HG02870 (cell line): ENCODE data around the gene KRTCAP2.
"Not testable (repeated sequence)": the region's sequence is repeated elsewhere in the genome, so short reads cannot be mapped to it uniquely, and the experiment has no call there.

ENCODE experiments used
- ATAC-seq: cut with Tn5 transposase; IDR thresholded peaks from one replicate; pipeline ENCODE4 v1.9.1; 2021; ENCODE audit warnings: mild to moderate bottlenecking, moderate library complexity; ENCODE audit not compliant: unreplicated experiment

The KRTCAP2 gene

DNA sequence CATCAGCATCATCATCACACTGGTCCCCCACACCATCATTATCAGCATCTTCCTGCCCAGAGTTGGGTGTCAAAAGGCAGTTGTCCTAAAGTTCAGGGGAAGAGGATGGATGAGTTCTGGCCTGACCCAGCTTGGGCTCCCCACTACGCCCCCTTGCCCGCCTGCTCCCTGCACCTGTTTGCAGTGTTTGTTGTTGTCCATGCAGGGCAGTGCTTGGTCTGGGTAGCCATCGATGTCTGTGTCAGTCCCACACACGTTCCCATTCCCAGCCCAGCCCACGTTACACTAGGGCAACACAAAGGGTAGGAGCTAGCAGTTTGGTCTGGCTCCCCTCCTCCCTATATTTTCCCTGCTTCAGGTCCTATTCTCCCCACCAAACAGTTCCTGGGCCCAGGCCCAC is 27.8 kb upstream of the KRTCAP2 start:
- ATAC-seq: no peak

DNA sequence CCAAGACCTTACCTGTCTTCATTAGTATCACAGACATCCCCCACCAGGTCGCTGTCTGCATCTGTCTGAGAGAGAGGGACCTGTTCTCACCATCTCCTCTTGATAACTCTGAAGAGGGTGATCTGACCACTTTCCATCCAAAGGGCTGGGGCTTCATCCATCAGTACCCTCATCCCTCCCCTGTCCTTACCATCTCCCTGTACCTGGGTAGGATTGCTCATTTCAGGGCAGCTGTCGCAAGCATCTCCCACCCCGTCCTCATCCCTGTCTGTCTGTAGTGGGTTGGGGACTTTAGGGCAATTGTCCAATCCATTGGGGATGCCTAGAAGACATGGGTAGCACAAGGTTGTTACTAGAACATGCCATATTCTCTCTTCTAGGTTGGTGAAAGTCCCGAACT is 26.7 kb upstream of the KRTCAP2 start:
- no peak for ATAC-seq

DNA sequence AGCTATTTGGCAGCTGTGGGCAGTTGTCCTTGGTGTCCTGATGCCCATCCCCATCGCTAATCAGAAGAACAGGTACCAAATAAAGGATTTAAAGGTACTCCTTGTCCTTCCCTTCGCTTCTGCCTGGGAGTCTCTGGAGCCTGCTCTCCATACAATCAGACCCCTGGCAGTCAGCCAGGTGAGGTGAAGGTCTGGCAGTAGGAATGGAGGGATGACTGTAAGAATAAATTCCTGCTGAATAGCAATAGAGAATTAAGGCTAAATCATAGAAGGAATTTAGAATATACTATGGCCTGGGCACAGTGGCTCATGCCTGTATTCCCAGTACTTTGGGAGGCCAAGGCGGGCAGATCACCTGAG is 25.4 kb upstream of the KRTCAP2 start:
- no peak for ATAC-seq

DNA sequence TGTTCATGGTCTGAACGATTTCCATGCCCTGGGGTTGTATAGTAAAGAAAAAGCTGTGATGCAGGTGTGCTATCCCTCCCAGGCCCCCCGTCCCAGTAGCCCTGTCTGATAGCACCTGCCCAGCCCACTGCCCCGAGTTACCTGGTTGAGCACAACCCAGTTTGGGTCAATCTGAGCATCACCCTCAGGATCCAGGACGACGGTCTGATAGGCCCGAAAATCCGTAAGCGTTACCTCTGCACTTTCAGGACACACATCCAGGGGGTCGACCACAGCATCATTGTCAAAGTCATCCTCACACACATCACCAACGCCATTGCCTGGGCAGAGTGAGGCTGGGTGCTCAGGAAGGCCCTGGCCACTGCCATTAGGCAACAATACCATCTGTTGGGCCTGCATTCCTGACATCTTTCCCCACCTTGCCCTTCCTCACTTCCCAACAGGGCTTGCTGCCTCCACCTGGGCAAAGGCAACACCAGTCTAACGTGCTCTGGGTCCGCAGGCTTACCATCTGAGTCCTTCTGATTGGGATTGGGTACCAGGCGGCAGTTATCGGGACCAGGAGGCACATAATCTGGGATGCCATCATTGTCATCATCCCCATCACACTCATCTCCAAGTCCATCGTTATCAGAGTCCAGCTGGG is 24.9 kb upstream of the KRTCAP2 start:
- no peak for ATAC-seq

DNA sequence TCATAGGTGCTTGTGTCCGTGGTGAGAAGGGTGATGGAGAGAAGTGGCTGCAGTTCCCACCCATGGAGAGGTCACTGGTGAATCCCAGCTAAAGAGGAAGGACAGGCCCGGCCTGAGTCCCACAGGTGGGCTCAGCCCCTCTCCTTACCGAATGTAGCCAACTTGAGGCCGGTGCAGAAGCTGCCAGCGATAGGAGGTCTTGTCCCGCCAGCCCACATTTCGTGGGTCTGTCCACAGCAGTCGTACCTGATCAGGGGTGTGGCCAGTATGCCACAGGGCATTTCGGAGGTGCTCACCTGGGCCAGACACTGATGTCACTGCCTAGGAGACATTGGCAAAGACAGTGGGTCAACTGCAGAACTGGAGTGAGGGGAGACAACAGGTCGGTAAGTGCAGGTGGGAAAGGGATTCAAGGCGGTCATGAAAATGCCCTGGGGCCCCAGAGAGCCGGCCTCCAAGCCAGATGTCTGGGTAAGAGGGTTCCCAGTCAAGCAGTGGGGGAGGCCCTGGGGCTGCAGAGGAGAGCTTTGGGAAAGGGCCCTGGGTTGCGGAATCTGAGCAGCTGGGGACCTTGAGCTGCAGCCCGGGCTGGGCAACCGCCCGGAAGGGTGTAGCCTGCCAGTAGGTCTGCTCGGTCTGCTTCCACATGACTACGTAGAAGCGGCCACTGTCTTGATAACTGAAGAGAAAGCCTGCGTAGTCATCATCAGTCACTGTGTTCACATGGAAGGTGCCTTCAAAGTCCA is 24.0 kb upstream of the KRTCAP2 start:
- ATAC-seq: no peak

DNA sequence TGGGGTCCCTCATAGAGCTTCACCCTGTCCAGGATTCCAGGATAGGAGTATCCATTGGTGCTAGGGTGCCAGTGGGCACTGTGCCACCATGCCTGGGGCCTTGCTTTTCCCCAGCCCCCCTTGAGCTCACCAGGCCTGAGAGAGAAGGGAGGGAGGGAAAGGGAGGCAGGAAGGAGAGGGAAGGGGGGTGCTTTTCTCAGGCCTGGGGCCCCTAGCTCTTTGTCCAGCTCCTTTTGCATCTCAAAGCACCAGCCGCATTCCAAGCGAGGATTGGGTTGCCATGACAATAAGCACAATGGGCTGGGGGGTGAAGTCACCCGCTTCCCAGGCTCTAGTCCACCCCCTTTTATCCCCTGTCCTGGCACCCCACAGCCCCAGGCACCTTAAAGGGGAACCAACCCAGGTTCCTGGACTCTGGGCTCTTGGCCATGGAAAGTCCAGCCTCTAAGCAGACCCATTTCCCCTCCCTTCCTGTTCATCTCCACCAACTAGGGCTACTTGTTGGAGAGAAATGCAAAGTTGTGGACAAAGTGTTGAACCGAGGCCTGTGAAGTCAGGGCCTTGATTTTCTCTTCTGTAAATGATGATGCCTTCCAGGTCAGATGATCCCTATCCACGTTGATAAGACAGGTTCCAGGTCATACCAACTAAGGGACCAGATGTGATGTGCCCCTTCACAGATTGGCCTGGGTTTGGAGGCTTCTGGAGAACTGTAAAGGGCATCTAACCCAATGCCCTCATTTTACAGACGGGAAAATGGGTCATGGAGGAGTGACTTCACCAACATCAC is 23.2 kb upstream of the KRTCAP2 start:
- ATAC-seq: no peak

DNA sequence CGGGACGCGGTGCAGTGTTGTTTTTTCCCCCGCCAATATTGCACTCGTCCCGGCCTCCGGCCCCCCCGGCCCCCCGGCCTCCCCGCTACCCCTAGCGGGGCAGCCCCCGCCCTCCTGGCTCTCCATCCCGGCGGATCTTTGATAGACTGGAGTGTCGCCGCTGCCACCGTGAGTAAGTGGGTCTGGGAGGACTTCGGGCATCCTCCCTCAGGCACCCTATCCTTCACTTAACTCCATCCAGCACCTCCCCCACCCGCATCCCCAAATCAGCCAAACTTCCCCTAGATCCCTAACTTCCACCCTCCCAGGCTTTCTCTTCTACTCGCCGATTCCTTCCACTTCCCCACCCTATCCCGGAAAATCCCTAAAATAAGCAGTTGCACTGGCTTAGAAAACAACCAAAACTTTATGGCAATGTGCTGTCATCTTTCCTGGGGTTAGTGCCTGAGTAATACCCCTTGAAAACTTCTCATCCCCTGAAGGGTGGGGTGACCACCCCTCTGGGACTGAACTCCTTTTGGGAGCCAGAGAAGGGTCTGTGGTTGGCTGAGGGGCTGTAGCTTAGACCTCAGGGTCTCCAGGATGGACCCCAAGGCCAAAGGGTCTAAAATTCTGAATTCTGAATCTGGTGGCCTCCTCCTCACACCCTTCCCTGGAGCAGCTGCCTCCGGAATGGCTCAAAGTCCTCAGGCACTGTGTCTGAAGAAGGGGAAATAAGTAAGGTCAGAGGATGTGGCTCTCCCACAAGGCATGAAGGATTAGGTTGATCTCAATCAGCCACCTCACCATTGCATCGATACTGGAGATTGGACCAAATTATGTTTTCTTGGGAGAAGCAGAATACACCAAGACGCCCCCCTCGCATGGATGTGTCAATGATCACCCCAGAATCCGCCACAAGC is 22.3 kb upstream of the KRTCAP2 start:
- ATAC-seq: no peak

DNA sequence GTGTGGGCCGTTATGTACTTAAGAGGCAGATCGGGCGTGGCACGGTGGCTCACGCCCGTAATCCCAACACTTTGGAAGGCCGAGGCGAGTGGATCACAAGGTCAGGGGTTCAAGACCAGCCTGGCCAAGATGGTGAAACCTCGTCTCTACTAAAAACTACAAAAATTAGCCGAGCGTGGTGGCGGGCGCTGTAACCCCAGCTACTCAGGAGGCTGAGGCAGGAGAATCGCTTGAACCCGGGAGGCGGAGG is 20.8 kb upstream of the KRTCAP2 start:
- not testable (repeated sequence) for ATAC-seq

DNA sequence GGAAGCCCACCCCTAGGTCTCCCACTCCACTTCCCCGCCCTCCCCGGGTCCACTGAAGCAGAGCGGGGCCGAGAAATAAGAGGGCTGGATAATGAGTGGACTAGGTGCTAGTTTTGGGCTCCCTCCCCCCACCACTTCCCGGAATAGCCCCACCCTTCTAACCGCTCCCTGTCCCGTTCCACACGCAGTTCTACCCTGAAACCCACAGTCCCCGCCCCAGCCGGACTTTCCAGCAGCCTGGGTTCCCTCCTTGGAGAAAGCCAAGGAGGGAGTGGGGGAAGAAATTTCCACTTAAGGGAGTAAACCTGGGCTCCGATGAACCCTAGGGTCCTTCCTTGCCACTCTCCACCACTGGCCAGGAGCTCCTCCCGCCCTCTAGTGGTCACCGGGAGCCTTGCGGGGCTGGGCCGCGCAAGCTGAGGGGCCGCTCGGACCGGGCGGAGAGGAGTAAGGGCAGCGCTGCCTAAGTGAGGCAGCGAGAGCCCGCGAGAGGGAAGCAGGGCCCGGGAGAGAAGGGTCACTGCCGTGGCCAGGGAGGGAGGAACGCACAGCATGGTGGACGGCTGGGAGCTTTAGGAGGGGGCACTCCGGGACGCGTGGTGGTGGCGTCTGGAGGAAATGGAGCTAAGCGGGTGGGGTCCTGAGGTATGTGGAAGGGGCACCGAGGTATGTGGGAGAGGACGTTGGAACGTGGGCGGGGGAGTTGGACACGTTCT is 20.3 kb upstream of the KRTCAP2 start:
- ATAC-seq: peak; percentile 43

DNA sequence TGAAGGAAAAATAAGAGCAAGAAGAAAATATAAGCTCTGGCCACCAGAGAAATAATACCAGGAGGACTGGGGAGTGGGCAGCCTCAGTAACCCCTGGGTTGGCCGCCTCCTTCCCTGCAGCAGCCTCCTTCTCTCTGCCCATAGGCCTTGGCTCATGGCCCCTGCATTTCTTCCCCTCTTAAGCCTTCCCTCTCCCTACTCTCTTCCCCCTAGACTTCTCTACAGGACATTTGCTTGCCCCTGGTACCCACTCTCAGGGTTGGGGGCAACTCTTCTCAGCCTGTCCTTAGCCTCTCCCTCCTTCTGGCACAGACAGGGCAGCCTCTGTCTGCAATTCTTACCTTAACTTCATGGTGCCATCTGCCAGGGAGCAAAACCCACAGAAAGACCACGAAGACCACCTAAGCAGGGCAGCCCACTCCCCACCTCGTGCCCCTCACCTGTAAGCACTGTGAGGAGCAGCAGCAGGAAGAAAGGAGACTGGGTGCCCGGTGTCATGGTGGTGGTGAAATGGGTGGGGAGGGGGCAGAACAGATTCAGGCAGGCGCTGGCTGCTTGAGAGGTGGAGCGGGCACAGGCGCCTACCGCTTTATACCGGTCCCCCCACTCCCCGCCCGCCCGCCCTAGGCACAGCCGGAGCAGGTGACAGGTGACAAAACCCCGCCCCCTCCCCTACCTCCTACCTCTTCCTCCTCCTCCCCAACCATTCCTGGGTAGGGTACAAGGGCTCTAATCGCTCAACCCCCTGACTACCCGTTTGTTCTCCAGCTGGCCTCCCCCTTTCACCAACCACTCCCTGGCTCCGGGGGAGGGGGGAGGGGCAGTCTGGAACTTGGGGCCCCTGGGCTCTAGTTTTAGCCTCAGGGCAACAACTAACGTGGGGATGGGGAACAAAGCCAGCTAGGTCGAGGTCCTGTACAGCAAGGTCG is 19.5 kb upstream of the KRTCAP2 start:
- no peak for ATAC-seq

DNA sequence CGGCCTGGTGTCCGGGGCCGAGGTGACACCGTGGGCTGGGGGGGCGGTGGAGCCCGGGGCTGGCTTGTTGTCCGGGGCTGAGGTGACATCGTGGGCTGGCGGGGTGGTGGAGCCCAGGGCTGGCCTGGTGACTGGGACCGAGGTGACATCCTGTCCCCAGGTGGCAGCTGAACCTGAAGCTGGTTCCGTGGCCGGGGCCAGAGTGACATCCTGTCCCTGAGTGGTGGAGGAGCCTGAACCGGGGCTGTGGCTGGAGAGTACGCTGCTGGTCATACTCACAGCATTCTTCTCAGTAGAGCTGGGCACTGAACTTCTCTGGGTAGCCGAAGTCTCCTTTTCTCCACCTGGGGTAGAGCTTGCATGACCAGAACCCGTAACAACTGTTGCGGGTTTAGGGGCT is 18.8 kb upstream of the KRTCAP2 start:
- no peak for ATAC-seq

DNA sequence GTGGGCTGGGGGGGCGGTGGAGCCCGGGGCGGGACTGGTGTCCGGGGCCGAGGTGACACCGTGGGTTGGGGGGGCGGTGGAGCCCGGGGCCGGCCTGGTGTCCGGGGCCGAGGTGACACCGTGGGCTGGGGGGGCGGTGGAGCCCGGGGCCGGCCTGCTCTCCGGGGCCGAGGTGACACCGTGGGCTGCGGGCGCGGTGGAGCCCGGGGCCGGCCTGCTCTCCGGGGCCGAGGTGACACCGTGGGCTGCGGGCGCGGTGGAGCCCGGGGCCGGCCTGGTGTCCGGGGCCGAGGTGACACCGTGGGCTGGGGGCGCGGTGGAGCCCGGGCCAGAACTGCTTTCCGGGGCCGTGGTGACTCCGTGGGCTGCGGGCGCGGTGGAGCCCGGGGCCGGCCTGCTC is 16.8 kb upstream of the KRTCAP2 start:
- not testable (repeated sequence) for ATAC-seq

DNA sequence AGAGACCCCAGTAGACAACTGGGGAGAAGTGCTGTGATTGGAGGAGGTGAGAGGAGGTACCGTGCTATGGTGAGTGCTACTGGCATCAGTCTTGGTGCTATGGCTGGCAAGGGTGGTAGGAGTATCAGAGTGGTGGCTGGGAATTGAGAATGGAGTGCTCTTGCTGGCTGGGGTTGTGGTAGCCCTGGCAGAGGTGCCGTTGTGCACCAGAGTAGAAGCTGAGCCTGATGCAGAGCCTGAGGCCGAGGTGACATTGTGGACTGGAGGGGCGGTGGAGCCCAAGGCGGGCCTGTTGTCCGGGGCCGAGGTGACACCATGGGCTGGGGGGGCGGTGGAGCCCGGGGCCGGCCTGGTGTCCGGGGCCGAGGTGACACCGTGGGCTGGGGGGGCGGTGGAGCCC is 15.2 kb upstream of the KRTCAP2 start:
- no peak for ATAC-seq

DNA sequence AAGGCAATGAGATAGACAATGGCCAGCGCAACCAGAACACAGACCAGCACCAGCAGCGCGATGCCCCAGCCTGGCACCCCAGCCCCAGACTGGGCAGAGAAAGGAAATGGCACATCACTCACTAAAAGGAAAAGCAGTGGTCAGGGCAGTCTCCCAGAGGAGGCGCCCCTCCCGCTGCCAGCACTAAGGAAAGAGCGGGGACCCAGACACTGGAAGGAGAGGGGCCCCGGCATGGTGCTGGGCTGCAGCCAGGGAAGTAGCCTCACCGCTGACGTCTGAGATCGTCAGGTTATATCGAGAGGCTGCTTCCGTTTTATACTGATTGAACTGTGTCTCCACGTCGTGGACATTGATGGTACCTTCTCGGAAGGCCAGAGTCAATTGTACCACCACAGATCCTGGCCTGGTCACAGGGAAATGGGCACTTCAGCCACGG is 14.4 kb upstream of the KRTCAP2 start:
- ATAC-seq: no peak

DNA sequence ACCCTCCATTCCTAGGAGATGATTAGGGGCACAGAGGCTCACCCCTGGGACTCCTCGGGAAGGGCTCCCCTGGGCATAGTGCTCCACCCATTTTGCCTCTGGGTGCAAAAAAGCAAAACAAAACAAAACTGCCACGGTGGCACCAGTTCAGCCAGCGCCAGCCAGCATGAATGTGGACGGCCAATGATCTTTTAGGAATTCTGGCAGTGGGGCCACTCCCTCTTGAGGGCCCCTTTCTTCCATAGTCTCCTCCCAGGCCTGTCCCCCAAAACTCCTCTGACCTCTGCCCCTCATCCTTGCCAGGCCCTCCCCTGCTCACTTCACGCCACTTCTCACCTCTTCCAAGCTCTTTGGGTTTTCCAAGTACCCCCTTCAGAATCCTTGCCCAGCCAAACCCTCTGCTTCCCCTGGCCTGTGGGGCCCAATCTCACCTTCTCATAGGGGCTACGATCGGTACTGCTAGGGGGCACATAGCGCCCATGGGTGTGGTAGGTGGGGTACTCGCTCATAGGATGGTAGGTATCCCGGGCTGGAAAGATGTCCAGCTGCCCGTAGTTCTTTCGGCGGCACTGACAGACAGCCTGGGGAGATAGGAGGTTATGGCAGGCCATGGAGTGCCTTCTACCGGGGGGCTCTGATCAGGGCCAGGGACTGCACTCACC is 13.8 kb upstream of the KRTCAP2 start:
- no peak for ATAC-seq

DNA sequence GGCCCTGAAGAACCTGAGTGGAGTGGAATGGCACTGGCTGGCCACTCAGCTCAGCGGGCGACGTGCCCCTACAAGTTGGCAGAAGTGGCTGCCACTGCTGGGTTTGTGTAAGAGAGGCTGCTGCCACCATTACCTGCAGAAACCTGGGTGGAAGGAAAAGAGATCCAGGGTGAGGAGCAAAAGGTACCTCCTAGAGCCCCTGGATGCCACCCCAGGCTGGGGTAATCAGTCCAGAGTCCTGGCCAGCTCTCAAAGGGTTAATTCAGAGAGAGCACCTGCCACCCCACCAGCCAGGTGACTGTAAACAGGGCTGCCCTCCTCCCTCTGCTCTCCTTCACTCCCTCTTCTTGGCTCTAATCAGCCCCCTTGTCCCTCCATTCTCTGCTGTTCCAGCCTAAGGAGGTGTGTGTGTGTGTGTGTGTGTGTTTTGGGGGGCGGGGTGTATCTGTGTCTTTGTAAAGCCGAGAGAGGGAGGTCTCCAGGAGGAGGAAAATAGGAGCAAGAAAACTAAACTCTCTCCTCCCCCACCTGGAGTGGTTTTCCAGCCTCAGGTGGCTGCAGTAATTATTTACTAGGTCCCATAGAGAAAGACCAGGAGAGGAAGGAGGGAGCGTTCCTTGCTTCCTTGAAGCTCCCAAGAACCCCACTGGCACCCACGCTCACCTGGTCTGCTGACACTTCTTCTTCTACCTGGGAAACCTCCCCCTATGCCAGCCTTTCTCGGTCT is 13.1 kb upstream of the KRTCAP2 start:
- ATAC-seq: no peak

DNA sequence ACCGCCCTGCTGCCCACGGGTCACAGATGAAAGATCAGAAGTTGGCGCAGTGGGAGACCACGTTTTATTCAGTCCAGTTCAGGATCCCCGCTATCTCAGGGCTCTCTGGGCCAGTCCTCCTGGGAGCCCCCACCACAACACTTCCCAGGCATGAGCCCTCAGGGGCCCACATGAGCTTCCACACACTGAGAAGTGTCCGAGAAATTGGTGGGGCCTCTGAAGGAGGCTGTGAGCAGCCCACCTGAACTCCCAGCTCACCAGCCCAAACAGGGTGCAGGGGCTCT is 12.6 kb upstream of the KRTCAP2 start:
- ATAC-seq: no peak
